K562 (cell line): Measurements from ENCODE around the gene RASGRP2. TPM values are rescaled to one million over a fixed set of nuclear protein-coding genes. Genes with fewer than 3 reads are reported as not detected.

Experiments
- EP300 ChIP-seq: IDR thresholded peaks from 2 replicates; pipeline ENCODE4 v1.6.1; 2012; ENCODE audit warnings: low read length, improper control_type of control experiment
- SNRNP70 ChIP-seq: fragments of 200-400 bp; formaldehyde crosslinking; optimal IDR thresholded peaks from 2 replicates; pipeline ENCODE3; 2017; ENCODE audit warnings: low read depth, low read length
- SPI1 ChIP-seq: IDR thresholded peaks from 2 replicates; pipeline ENCODE4 v1.6.1; 2011; ENCODE audit warnings: low read depth, low read length, control low read depth, borderline replicate concordance
- polyA plus RNA-seq, 8 experiments: library from polyadenylated mRNA; depleted of rRNA in 4 of 8; stranded (reverse) in 5 of 8; unstranded in 3 of 8; fragments of >200 nt; fragmentation: Nextera tagmentation in 2 of 8; fragmentation: Illumina TruSeq in 1 of 8; extraction: Ambion mirVana in 2 of 8; extraction: Trizol in 1 of 8; gene quantifications; 2 replicates each; pipeline versions ENCODE4 v1.2.1 to v1.2.3, GENCODE V29; 2011 to 2014; ENCODE audit warnings: inconsistent platforms in 1 of 8, missing spikeins in 1 of 8
- total RNA-seq, 7 experiments: library from RNA; depleted of rRNA in 6 of 7; stranded (reverse); fragments of >200 nt in 6 of 7; fragmentation: Illumina TruSeq in 2 of 7; extraction: Trizol in 2 of 7; gene quantifications; 2 replicates each; pipeline versions ENCODE4 v1.2.1 to v1.2.3, GENCODE V29; 2011 to 2021; ENCODE audit warnings: low replicate concordance in 1 of 7
- TF ChIP-seq, protein P1 (sequence below): sonication (generic); formaldehyde crosslinking; IDR thresholded peaks from 2 replicates; pipeline ENCODE4 v1.8.1; 2023; ENCODE audit warnings: missing genetic modification reagents, mild to moderate bottlenecking, borderline replicate concordance
- TF ChIP-seq, protein P2 (sequence below), 2 experiments: fragments of 450-650 bp in 1 of 2; sonication (generic) in 1 of 2; formaldehyde crosslinking in 1 of 2; IDR thresholded peaks in 1 of 2; conservative IDR thresholded peaks in 1 of 2; 2 replicates each; pipeline versions ENCODE4 v1.6.1 to v1.8.1; 2016 to 2023; ENCODE audit warnings: mild to moderate bottlenecking in 2 of 2, moderate library complexity in 2 of 2, inconsistent platforms in 1 of 2, missing genetic modification reagents in 1 of 2

The RASGRP2 gene
- total and polyA plus RNA-seq, 9 of the 15 experiments (the other 6 are each of a cell fraction or from before 2014, with no cell fraction given) = 0.87 to 22.7 (median 5.5) TPM

DNA sequence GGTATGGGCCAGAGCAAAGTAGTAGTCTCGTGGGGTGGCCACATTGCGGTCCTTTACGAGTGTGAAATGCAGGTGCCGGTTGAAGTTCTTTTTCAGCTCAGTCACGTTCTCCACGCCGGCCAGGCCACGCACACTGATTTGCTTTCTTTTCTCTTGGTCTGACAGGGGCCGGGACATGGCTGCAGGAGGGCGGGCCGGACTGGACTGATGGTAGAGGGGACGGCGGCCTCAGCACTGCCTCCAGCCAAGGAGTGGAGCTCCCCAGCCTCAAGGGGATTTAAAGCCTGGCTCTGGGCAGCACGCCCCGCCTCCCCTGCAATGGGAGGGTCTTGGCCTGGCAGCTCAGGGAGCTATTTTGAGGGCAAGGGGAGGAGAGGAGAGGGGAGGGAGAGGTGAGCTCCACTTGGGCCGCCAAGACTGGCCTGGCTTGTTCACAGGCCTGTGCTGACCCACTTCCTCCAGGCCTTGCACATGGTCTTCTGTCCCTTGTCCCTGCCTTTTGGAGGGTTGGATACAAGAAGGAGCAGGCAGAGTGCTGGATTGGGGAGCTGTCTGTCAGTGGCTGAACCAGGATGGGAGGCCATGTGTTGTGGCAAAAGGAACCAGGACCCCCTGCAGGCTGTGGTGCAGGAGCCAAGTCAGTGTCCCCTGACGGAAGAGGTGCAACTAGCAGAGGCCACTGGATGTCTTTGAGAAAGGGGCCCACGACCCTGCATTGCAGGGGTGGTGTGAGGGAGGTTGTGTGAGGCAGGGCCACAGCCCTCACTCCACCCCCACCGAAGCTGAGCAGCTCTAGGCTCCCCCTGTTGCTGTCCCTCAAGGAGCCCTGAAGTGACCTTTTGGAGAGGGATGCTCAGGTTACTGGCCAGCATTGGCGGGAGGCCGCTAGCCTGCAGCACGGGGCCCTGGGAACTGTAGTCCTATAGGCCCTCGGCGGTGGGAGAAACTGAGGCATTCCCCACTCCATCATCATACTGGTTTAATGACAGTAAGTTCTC is 16.1 kb upstream of the RASGRP2 start, which contains the start of gene PYGM (continued):
- TF ChIP-seq, protein P1, sequence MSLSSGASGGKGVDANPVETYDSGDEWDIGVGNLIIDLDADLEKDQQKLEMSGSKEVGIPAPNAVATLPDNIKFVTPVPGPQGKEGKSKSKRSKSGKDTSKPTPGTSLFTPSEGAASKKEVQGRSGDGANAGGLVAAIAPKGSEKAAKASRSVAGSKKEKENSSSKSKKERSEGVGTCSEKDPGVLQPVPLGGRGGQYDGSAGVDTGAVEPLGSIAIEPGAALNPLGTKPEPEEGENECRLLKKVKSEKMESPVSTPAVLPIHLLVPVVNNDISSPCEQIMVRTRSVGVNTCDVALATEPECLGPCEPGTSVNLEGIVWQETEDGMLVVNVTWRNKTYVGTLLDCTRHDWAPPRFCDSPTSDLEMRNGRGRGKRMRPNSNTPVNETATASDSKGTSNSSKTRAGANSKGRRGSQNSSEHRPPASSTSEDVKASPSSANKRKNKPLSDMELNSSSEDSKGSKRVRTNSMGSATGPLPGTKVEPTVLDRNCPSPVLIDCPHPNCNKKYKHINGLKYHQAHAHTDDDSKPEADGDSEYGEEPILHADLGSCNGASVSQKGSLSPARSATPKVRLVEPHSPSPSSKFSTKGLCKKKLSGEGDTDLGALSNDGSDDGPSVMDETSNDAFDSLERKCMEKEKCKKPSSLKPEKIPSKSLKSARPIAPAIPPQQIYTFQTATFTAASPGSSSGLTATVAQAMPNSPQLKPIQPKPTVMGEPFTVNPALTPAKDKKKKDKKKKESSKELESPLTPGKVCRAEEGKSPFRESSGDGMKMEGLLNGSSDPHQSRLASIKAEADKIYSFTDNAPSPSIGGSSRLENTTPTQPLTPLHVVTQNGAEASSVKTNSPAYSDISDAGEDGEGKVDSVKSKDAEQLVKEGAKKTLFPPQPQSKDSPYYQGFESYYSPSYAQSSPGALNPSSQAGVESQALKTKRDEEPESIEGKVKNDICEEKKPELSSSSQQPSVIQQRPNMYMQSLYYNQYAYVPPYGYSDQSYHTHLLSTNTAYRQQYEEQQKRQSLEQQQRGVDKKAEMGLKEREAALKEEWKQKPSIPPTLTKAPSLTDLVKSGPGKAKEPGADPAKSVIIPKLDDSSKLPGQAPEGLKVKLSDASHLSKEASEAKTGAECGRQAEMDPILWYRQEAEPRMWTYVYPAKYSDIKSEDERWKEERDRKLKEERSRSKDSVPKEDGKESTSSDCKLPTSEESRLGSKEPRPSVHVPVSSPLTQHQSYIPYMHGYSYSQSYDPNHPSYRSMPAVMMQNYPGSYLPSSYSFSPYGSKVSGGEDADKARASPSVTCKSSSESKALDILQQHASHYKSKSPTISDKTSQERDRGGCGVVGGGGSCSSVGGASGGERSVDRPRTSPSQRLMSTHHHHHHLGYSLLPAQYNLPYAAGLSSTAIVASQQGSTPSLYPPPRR (CRISPR knock-in tag) = no peak
- TF ChIP-seq, protein P2, sequence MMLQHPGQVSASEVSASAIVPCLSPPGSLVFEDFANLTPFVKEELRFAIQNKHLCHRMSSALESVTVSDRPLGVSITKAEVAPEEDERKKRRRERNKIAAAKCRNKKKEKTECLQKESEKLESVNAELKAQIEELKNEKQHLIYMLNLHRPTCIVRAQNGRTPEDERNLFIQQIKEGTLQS (IDR thresholded peaks at IDR 0.05) = peak; percentile 44; the same call in 1 of the 2 replicates
- TF ChIP-seq, protein P2 (CRISPR knock-in tag; conservative IDR thresholded peaks at IDR 0.05) = no peak
- TF ChIP-seq SNRNP70 (peak; percentile 6), EP300 (no peak), SPI1 (0 out of 2 replicates have a peak, but pooled peaks have one; percentile 8)
